22Rv1 (cell line): ENCODE measurements around the gene SDHB.

Experiments
- H3K27ac ChIP-seq: fragments of 450-650 bp; 2 replicates; pipeline ENCODE4 v1.5.1; 2017
- ZFX ChIP-seq: fragments of 450-650 bp; IDR thresholded peaks from 2 replicates; pipeline ENCODE4 v1.6.1; 2017; ENCODE audit warnings: antibody characterized with exemption, borderline replicate concordance
- TF ChIP-seq, protein P1 (sequence below): fragments of 450-650 bp; IDR thresholded peaks from 2 replicates; pipeline ENCODE4 v1.5.1; 2017; ENCODE audit warnings: mild to moderate bottlenecking

SDHB gene

DNA sequence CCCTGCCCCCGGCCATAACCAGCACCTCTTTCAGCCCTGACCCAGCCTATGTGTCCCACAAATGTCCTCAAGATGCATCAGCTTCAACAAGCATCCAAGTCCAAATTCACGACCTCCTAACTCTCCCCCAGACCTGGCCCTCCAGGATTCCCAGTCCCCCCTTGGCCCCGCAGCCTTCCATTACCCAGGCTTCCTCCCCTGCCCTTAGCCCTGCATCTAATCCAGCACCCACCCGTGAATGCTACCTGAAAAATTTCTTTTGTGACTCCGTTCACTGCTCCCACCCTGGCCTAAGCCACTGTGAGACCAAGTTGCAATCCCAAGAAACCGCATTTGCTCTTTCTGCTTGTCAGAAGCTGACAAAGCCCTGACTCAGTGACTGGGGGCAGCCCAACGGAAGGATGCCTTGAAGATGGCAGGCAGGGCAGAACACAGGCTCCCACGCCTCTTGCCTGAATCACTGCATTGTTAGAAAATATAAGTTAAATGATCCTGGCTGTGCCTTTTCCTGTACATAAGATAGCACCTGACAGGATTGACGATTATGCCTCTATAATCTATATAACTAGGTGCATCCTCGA, 72.5 kb downstream of the SDHB start:
- TF ChIP-seq, protein P1, sequence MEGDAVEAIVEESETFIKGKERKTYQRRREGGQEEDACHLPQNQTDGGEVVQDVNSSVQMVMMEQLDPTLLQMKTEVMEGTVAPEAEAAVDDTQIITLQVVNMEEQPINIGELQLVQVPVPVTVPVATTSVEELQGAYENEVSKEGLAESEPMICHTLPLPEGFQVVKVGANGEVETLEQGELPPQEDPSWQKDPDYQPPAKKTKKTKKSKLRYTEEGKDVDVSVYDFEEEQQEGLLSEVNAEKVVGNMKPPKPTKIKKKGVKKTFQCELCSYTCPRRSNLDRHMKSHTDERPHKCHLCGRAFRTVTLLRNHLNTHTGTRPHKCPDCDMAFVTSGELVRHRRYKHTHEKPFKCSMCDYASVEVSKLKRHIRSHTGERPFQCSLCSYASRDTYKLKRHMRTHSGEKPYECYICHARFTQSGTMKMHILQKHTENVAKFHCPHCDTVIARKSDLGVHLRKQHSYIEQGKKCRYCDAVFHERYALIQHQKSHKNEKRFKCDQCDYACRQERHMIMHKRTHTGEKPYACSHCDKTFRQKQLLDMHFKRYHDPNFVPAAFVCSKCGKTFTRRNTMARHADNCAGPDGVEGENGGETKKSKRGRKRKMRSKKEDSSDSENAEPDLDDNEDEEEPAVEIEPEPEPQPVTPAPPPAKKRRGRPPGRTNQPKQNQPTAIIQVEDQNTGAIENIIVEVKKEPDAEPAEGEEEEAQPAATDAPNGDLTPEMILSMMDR = no peak
- no peak for TF ChIP-seq ZFX
- no peak overlapping the region for H3K27ac ChIP-seq

DNA sequence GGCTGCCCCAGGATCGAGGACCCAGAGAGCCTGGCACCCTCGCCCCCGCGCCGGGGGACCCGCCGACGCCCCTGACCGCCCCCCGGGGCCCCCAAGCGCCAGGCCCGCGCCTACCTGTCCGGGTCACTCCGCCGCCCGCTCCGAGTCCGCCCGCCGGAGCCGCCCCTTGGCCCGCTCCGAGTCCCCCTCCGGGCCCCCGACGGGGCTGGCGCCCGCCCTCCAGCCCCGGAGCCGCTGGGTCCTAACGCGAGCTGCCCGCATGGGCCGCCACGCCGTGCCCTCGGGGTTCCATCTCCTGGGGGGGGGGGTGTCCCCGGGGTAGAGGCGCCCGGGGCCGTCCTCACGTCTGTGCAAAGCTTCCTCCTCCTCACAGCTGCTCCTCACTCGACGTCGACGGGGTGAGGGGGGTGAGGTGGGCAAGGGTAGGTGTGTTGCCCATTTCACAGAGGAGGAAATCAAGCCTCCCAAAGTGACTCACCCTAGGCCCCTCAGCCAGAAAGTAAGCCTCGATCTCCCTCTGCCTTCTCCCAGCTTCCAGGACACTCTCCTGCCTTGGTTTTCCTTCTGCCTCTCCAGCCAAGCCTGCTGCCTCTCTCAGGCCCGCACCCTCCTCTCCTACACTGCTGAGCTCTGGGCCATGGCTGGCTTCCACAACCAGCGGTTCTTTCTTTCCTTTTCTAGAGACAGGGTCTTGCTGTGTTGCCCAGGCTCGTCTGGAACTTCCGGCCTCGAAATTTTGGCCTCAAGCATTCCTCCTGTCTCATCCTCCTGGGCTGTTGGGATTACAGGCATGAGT, 73.2 kb downstream of the SDHB start, which contains the start of gene MFAP2:
Gene MFAP2, minus strand, starts transcription at position 148 of the 796 bp plus-strand sequence. CDS start 2,347 bp downstream, outside the sequence.
- H3K27ac ChIP-seq = no peak within 1 kb of the TSS
- no peak for TF ChIP-seq ZFX
- TF ChIP-seq, protein P1 = no peak

DNA sequence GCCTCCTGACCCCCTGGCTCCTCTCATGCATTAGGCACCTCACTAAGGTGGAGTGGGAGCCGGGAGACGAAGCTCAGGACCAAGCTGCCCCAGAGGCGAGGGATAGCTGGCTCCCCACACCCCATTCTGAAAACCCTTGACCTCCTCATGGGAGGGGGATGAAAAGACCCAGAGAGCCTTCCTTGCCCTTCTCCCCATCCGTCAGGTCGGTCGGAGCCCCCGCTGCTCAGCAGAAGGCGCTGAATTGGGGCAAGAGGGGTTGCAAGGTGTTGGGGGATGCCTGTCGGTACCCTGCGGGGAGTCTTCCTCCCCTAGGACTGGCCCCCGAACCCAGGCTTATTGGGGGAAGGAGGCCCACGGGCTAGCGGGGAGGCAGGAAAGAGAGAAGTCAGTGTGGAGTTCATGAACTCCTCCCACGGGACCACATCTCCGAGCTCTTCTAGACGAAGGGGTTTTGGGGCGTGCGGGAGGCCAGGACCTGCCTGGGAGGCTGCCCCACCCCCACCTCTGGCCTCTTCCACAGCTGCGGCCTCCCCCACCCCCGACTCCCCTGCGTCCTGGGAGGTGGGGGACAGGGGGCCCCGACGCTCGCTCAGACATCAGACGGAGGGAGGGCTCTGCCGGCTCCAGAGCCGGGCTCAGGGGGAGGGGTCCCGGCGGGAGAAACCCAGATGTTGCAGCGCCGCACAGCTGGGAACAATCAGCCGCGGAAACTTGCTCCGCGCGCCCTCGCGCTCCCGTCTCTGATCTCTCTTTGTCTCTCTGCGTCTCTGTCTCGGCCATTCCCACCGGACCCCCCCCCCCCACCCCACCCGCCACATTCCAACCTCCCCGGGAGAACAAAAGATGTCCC, 74.1 kb downstream of the SDHB start:
- H3K27ac ChIP-seq = no peak overlapping the region
- TF ChIP-seq, protein P1 = no peak
- no peak for TF ChIP-seq ZFX

DNA sequence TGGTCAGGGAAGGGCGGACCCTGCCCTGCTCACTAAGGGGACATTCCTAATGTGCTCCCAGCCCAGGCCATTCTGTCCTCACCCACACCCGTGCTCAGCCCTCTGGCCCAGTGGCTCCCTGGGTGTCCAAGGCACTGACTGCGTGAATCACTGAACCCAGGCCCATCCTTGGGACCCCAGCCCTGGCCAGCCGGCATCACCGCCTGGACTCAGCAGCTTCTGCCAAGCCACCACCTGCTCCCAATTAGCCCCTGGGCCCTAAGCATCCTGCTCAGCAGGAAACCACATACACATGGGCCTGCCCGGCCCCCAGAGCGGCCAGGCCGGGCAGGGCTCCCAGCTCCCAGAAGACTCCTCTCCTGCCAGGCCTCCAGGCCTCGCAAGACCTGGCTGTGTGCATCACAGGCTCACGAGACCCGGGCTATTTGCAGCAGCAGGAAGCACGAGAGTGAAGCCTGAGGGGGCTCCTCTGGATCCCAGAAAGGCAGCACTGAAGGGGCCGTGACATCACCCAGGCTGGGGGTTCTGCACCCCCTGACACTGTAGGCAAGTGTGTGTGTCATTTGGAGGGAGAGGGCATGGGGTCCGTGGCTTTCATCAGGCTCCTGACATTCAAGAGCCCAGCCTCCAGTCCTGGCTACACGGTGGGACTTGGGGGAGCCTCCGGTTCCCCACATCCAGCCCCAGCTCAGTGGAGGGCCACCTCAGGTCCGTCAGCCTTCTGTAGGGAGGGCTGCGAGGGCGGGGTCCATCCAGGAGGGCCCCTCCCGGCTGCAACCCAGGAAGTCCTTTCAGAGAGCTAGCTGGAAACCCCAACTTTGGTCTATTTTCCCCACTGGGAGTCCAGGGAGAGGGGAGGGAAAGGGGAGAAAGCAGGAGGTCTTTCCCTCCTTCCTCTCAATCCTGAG, 75.0 kb downstream of the SDHB start:
- no peak for TF ChIP-seq ZFX
- TF ChIP-seq, protein P1 = no peak
- H3K27ac ChIP-seq = no peak overlapping the region

DNA sequence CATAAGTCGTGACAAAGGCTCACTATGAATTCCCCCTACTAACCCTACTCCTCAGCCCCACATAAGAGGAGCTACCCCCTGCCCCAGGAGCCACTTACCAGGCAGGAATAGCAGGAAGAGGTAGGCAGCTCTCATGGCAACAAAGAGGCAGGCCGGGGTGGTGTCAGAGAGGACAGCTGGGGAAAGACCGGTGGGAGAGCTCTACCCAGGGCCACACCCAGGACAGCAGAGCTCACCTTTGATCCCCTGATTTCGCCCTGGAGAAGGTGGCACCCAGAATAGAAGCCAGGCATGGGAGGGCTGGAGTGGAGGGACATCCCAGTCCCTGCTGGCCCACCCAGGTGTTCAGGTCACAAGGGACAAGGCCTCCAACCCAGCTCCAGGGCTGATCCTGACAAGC, 75.7 kb downstream of the SDHB start:
- TF ChIP-seq, protein P1 = no peak
- no peak for TF ChIP-seq ZFX

DNA sequence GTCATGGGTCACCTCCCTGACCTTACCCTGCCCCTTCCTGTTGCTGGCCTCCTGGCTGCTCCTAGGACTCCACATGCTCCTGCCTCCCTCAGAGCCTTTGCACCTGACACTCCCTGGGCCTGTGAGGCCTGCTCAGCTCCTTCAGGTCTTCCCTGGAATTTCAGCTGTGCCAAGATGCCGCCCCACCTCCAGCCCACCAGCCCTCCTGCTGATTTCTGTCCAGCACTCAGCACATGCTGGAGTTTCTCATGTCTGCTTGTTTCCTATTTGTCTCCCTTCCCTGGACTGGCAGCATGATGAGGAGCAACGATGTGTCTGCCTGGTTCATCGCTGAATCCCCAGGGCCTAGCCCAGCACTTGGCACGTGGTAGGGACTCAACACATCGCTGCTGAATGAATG, 76.5 kb downstream of the SDHB start:
- TF ChIP-seq, protein P1 = no peak
- no peak overlapping the region for H3K27ac ChIP-seq

More for the DNA sequence above, 75.7 kb downstream of the SDHB start:
- H3K27ac ChIP-seq = no peak overlapping the region
